Progenitor cell of endocrine pancreas (in vitro differentiated cells): ENCODE results near the gene ARHGEF12. TPM values are rescaled to one million over a fixed set of nuclear protein-coding genes. Genes with fewer than 3 reads are reported as not detected.

Experiments
- DNase-seq: peaks from one replicate; pipeline ENCODE4 v3.0.0; 2021; ENCODE audit warnings: low spot score; ENCODE audit not compliant: unreplicated experiment
- H3K27ac Mint-ChIP-seq: 2 replicates; pipeline ENCODE4 v1.8.0; 2021; ENCODE audit warnings: mild to moderate bottlenecking, moderate library complexity, mixed read lengths
- H3K27me3 Mint-ChIP-seq: 2 replicates; pipeline ENCODE4 v1.8.0; 2021; ENCODE audit warnings: mixed read lengths
- H3K36me3 Mint-ChIP-seq: 2 replicates; pipeline ENCODE4 v1.8.0; 2022; ENCODE audit warnings: mixed read lengths; ENCODE audit not compliant: insufficient read depth
- H3K4me1 Mint-ChIP-seq: 2 replicates; pipeline ENCODE4 v1.8.0; 2021; ENCODE audit warnings: low read depth, mixed read lengths
- H3K4me3 Mint-ChIP-seq: 2 replicates; pipeline ENCODE4 v1.8.0; 2021; ENCODE audit warnings: low read depth, mild to moderate bottlenecking, moderate library complexity, mixed read lengths
- H3K9me3 Mint-ChIP-seq: 2 replicates; pipeline ENCODE4 v1.8.0; 2021; ENCODE audit warnings: low read depth, mixed read lengths
- CTCF ChIP-seq: fragments of 200-600 bp; sonication (generic); IDR thresholded peaks from one replicate; pipeline ENCODE4 v1.5.0; 2021; ENCODE audit warnings: antibody characterized with exemption, mild to moderate bottlenecking; ENCODE audit not compliant: unreplicated experiment
- total RNA-seq: library from RNA; stranded (reverse); gene quantifications from 2 replicates; pipeline ENCODE4 v1.2.1, GENCODE V29; 2021

ARHGEF12 gene
- total RNA-seq, 1 donor from 2014 or later, result 64.9 TPM

GRCh38 chr11:120446802-120447201 is 110.6 kb downstream of the ARHGEF12 start:
- no peak overlapping the region for H3K4me3 Mint-ChIP-seq
- H3K9me3 Mint-ChIP-seq, result no peaks in the 10 kb centered on the region
- H3K4me1 Mint-ChIP-seq, result no peaks in the 10 kb centered on the region
- no peak for DNase-seq
- H3K27me3 Mint-ChIP-seq, result no peaks in the 10 kb centered on the region
- no peak for TF ChIP-seq CTCF
- peaks cover 32% of the 10 kb centered on the region for H3K36me3 Mint-ChIP-seq
- no peak overlapping the region for H3K27ac Mint-ChIP-seq

- no peak for DNase-seq
These were observed 112.0 kb downstream of the ARHGEF12 start for GRCh38 chr11:120448240-120448639.

GRCh38 chr11:120455487-120455886 is 119.3 kb downstream of the ARHGEF12 start:
- no peaks in the 10 kb centered on the region for H3K9me3 Mint-ChIP-seq
- no peaks in the 10 kb centered on the region for H3K27me3 Mint-ChIP-seq
- H3K36me3 Mint-ChIP-seq, result peaks cover 29% of the 10 kb centered on the region
- H3K27ac Mint-ChIP-seq, result no peak overlapping the region
- DNase-seq, result no peak
- no peak for TF ChIP-seq CTCF
- H3K4me3 Mint-ChIP-seq, result no peak overlapping the region
- H3K4me1 Mint-ChIP-seq, result no peaks in the 10 kb centered on the region

More at GRCh38 chr11:120448240-120448639, 112.0 kb downstream of the ARHGEF12 start:
- Mint-ChIP-seq H3K4me3 (no peak overlapping the region), H3K36me3 (peaks cover 36% of the 10 kb centered on the region), H3K27me3 (no peaks in the 10 kb centered on the region), H3K9me3 (no peaks in the 10 kb centered on the region), H3K4me1 (no peaks in the 10 kb centered on the region), H3K27ac (no peak overlapping the region)
- no peak for TF ChIP-seq CTCF

GRCh38 chr11:120457996-120458395 is 121.8 kb downstream of the ARHGEF12 start:
- TF ChIP-seq CTCF, result no peak
- Mint-ChIP-seq H3K36me3 (peaks cover 26% of the 10 kb centered on the region), H3K4me1 (no peaks in the 10 kb centered on the region), H3K27me3 (no peaks in the 10 kb centered on the region), H3K4me3 (no peak overlapping the region), H3K9me3 (no peaks in the 10 kb centered on the region), H3K27ac (no peak overlapping the region)
- no peak for DNase-seq

GRCh38 chr11:120462825-120463224 is 126.6 kb downstream of the ARHGEF12 start:
- DNase-seq, result no peak
- Mint-ChIP-seq H3K36me3 (peaks cover 28% of the 10 kb centered on the region), H3K27me3 (no peaks in the 10 kb centered on the region), H3K9me3 (no peaks in the 10 kb centered on the region), H3K4me1 (no peaks in the 10 kb centered on the region), H3K4me3 (no peak overlapping the region), H3K27ac (no peak overlapping the region)
- no peak for TF ChIP-seq CTCF
